IMR-90 (cell line): Measurements from ENCODE around the gene TMEM62. TPM values are rescaled to one million over a fixed set of nuclear protein-coding genes. Genes with fewer than 3 reads are reported as not detected.

ENCODE experiments used
- ATAC-seq: fragments of 200-7000 bp; cut with Tn5 transposase; 2 replicates; pipeline ENCODE4 v1.9.1; 2020; ENCODE audit warnings: low read depth, mild to moderate bottlenecking, moderate library complexity
- BruUV-seq: library from RNA; stranded (reverse); fragments of 400-500 nt; replicated peaks from 2 replicates; lab custom pipeline; 2021; lab: Mats Ljungman, UMichigan
- CTCF ChIA-PET: fragments of 300-600 bp; formaldehyde crosslinking; extraction: SDS; loops from one replicate; lab custom pipeline; 2021; ENCODE audit warnings: antibody characterized with exemption; lab: Yijun Ruan, JAX
- POLR2A ChIA-PET: fragments of 300-600 bp; sonication (Branson Sonifier 250); formaldehyde crosslinking; loops from one replicate; lab custom pipeline; 2022; ENCODE audit warnings: antibody characterized with exemption; ENCODE audit not compliant: unreplicated experiment; lab: Charles Lee
- DNase-seq: peaks from one replicate; pipeline ENCODE4 v3.0.0; 2013
- H2AFZ ChIP-seq: replicated peaks from 2 replicates; pipeline ENCODE3; 2013; ENCODE audit warnings: low read length, mild to moderate bottlenecking; ENCODE audit not compliant: poor library complexity
- H2AK5ac ChIP-seq: 2 replicates; pipeline ENCODE4 v1.6.1; 2013; ENCODE audit warnings: low read depth, low read length, inconsistent platforms
- H2AK9ac ChIP-seq: replicated peaks from 2 replicates; pipeline ENCODE3; 2013; ENCODE audit warnings: mild to moderate bottlenecking, low read depth, low read length, moderate library complexity; ENCODE audit not compliant: poor library complexity
- H2BK120ac ChIP-seq: 2 replicates; pipeline ENCODE4 v1.6.1; 2013; ENCODE audit warnings: low read depth, low read length, inconsistent platforms
- H2BK15ac ChIP-seq: 3 replicates; pipeline ENCODE4 v1.6.1; 2013; ENCODE audit warnings: low read depth, low read length, inconsistent platforms
- H2BK20ac ChIP-seq: 2 replicates; pipeline ENCODE4 v1.6.1; 2013; ENCODE audit warnings: low read depth, mild to moderate bottlenecking, inconsistent platforms, low read length, moderate library complexity
- H2BK5ac ChIP-seq: 2 replicates; pipeline ENCODE4 v1.6.1; 2013; ENCODE audit warnings: mild to moderate bottlenecking, low read depth, low read length, inconsistent platforms; ENCODE audit not compliant: poor library complexity, severe bottlenecking
- H3K14ac ChIP-seq: replicated peaks from 2 replicates; pipeline ENCODE4 v1.6.1; 2013; ENCODE audit warnings: low read depth, low read length, inconsistent platforms
- H3K18ac ChIP-seq: 2 replicates; pipeline ENCODE4 v1.6.1; 2013; ENCODE audit warnings: low read depth, low read length, control low read depth
- H3K23ac ChIP-seq: 2 replicates; pipeline ENCODE4 v1.6.1; 2013; ENCODE audit warnings: low read depth, low read length, inconsistent platforms
- H3K27ac ChIP-seq: 2 replicates; pipeline ENCODE4 v1.5.1; 2013; ENCODE audit warnings: mild to moderate bottlenecking, control low read depth, low read length; ENCODE audit not compliant: insufficient read depth
- H3K27me3 ChIP-seq: 2 replicates; pipeline ENCODE4 v1.6.1; 2013; ENCODE audit warnings: low read length; ENCODE audit not compliant: control insufficient read depth, insufficient read depth
- H3K36me3 ChIP-seq: 2 replicates; pipeline ENCODE4 v1.6.1; 2013; ENCODE audit warnings: low read length, mixed read lengths; ENCODE audit not compliant: control insufficient read depth, insufficient read depth
- H3K4ac ChIP-seq: 2 replicates; pipeline ENCODE4 v1.6.1; 2013; ENCODE audit warnings: low read depth, low read length, inconsistent platforms
- H3K4me1 ChIP-seq: 2 replicates; pipeline ENCODE4 v1.6.1; 2013; ENCODE audit warnings: low read length, mixed read lengths; ENCODE audit not compliant: control insufficient read depth, insufficient read depth
- H3K4me2 ChIP-seq: 2 replicates; pipeline ENCODE4 v1.6.1; 2013; ENCODE audit warnings: low read depth, mild to moderate bottlenecking, control low read depth, low read length, moderate library complexity
- H3K4me3 ChIP-seq: 2 replicates; pipeline ENCODE4 v1.5.1; 2013; ENCODE audit warnings: low read depth, mild to moderate bottlenecking, control low read depth, low read length, moderate library complexity; ENCODE audit not compliant: insufficient read depth
- H3K56ac ChIP-seq: 2 replicates; pipeline ENCODE4 v1.6.1; 2013; ENCODE audit warnings: low read length, inconsistent platforms; ENCODE audit not compliant: insufficient read depth; ENCODE audit errors: extremely low read depth
- H3K79me1 ChIP-seq, 2 experiments: 2 replicates each; pipeline ENCODE4 v1.6.1; 2013; ENCODE audit warnings: low read length in 2 of 2, inconsistent platforms in 1 of 2, low read depth in 1 of 2
- H3K9ac ChIP-seq: 2 replicates; pipeline ENCODE4 v1.6.1; 2013; ENCODE audit warnings: low read depth, low read length, control low read depth
- H3K9me1 ChIP-seq: 2 replicates; pipeline ENCODE4 v1.6.1; 2013; ENCODE audit warnings: low read length, inconsistent platforms; ENCODE audit not compliant: insufficient read depth
- H3K9me3 ChIP-seq: 2 replicates; pipeline ENCODE4 v1.6.1; 2013; ENCODE audit warnings: low read length; ENCODE audit not compliant: control insufficient read depth, insufficient read depth
- H4K20me1 ChIP-seq: 2 replicates; pipeline ENCODE4 v1.6.1; 2013; ENCODE audit warnings: low read length, inconsistent platforms; ENCODE audit not compliant: insufficient read depth
- H4K5ac ChIP-seq: 2 replicates; pipeline ENCODE4 v1.6.1; 2013; ENCODE audit warnings: mild to moderate bottlenecking, low read depth, low read length, control low read depth
- H4K8ac ChIP-seq, 2 experiments: 2 replicates each; pipeline ENCODE4 v1.6.1; 2013; ENCODE audit warnings: low read depth in 2 of 2, low read length in 2 of 2, control low read depth in 1 of 2, inconsistent platforms in 1 of 2
- H4K91ac ChIP-seq: 2 replicates; pipeline ENCODE4 v1.6.1; 2013; ENCODE audit warnings: low read depth, low read length, inconsistent platforms; ENCODE audit not compliant: insufficient read depth
- SMC3 ChIP-seq: fragments of 150-350 bp; IDR thresholded peaks from 2 replicates; pipeline ENCODE4 v1.6.1; 2016; ENCODE audit warnings: low read depth, mild to moderate bottlenecking, antibody characterized with exemption, low read length, moderate library complexity
- WGBS, 2 experiments: methylation state at CpG; one replicate each; pipeline versions ENCODE4 v1.1.5 to v1.1.7; 2013; ENCODE audit warnings: missing lambda C conversion rate in 2 of 2; ENCODE audit not compliant: insufficient read length in 1 of 2; ENCODE audit errors: extremely low coverage in 2 of 2; 5-methylcytosine and 5-hydroxymethylcytosine counted together
- dilution Hi-C: fragments of 300-500 bp; cut with HindIII; formaldehyde crosslinking; loops from one replicate; pipeline ENCODE4 v1.14.3; 2018; ENCODE audit warnings: low sequenced_read_pairs; ENCODE audit not compliant: unreplicated experiment
- in situ Hi-C: fragments of 300-500 bp; cut with MboI; formaldehyde crosslinking; loops from 3 replicates; pipeline ENCODE4 v1.14.3; 2019; ENCODE audit warnings: low sequenced_read_pairs, inconsistent platforms, mixed read lengths
- intact Hi-C: fragments of 100-400 bp; cut with micrococcal nuclease; formaldehyde crosslinking; loops from 2 replicates; pipeline ENCODE4 v1.10.0; 2022
- polyA plus RNA-seq, 3 experiments: library from polyadenylated mRNA; depleted of rRNA; stranded (reverse); fragments of >200 nt; gene quantifications; 2 replicates each; pipeline ENCODE4 v1.2.3, GENCODE V29; 2012; ENCODE audit warnings: low replicate concordance in 1 of 3
- total RNA-seq: library from RNA; depleted of rRNA; stranded (reverse); fragments of >200 nt; gene quantifications from 2 replicates; pipeline ENCODE4 v1.2.3, GENCODE V29; 2012

TMEM62 gene
- total and polyA plus RNA-seq, 2 of the 4 experiments (the other 2 are of a cell fraction) = 3.7 to 5.6 TPM

DNA sequence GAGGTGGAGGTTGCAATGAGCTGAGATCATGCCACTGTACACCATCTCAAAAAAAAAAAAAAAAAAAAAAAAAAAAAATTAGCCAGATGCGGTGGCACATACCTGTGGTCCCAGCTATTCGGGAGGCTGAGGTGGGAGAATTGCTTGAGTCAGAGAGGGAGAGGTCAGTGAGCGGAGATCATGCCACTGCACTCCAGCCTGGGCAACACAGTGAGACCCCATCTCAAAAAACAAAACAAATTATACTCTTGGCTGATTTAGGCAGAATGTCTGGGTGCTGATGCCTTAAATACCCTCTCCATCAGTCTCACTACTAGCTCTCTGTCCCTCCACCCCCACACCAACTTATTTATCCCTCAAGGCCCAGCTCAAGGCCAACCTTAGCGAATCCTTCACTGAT lies 41.5 kb upstream of the TMEM62 start:
- in situ Hi-C loops = no loop called here
- no peak overlapping the region for H3K4ac ChIP-seq
- no peak overlapping the region; the same call in 1 of the 2 replicates for H3K18ac ChIP-seq
- peaks cover 13% of the 10 kb centered on the region for H3K4me1 ChIP-seq
- peaks cover 13% of the 10 kb centered on the region; the same call in 1 of the 2 replicates for H3K9me1 ChIP-seq
- no peak overlapping the region for H4K5ac ChIP-seq
- no CpG with 5 or more reads among the region's 4 CpGs for WGBS, 2 experiments
- no peak overlapping the region for H4K91ac ChIP-seq
- no peak overlapping the region for H2AK9ac ChIP-seq
- peak overlapping the region; percentile 29; the same call in 1 of the 2 replicates for H3K27ac ChIP-seq
- H3K4me3 ChIP-seq = no peak overlapping the region
- no peak for DNase-seq
- no peak for ATAC-seq
- H3K14ac ChIP-seq = 0 out of 2 replicates have a peak overlapping the region, but pooled peaks have one; percentile 29
- no peak overlapping the region for H4K8ac ChIP-seq
- no peak overlapping the region for H2BK5ac ChIP-seq
- H2AK5ac ChIP-seq = 0 out of 2 replicates have a peak overlapping the region, but pooled peaks have one; percentile 4
- no peaks in the 10 kb centered on the region for H3K9me3 ChIP-seq
- no peak overlapping the region for H2AFZ ChIP-seq
- BruUV-seq = no TSS peak
- dilution Hi-C loops = no loop called here
- 0 out of 2 replicates have a peak overlapping the region, but pooled peaks have one; percentile 5 for H3K23ac ChIP-seq
- H2BK120ac ChIP-seq = no peak overlapping the region
- ChIA-PET CTCF (no interaction called here), POLR2A (interaction anchor here (0.6 kb wide), 1 partner anchor 24 kb away, joined by 3 read pairs; no protein-coding TSS in a partner anchor)
- no peak overlapping the region for H3K4me2 ChIP-seq
- no peak overlapping the region for H2BK15ac ChIP-seq
- intact Hi-C loops = loop anchor here (10.0 kb wide), 1 partner anchor 93 kb away; the partner anchor contains the start of gene CCNDBP1
- TF ChIP-seq SMC3 = no peak
- no peak overlapping the region for H2BK20ac ChIP-seq
- H3K79me1 ChIP-seq = peaks cover 3 to 58% of the 10 kb centered on the region in 2 experiments; a peak in 3 of 4 replicates
- H3K56ac ChIP-seq = no peak overlapping the region
- no peaks in the 10 kb centered on the region for H3K27me3 ChIP-seq
- H3K9ac ChIP-seq = no peak overlapping the region
- H3K36me3 ChIP-seq = peaks cover 2% of the 10 kb centered on the region; the same call in 1 of the 2 replicates
- H4K20me1 ChIP-seq = peaks cover 24% of the 10 kb centered on the region
